GM12891 (cell line): ENCODE measurements around the gene RAB8A.

ENCODE experiments used
- PAX5 ChIP-seq: IDR thresholded peaks from 2 replicates; pipeline ENCODE4 v1.6.1; 2011; ENCODE audit warnings: low read length, moderate library complexity, mild to moderate bottlenecking; ENCODE audit not compliant: insufficient read depth, severe bottlenecking
- POLR2A ChIP-seq: IDR thresholded peaks from 2 replicates; pipeline ENCODE4 v1.6.1; 2011; ENCODE audit warnings: low read depth, low read length, control low read depth
- POLR2AphosphoS5 ChIP-seq: IDR thresholded peaks from 2 replicates; pipeline ENCODE4 v1.6.1; 2011; ENCODE audit warnings: low read depth, low read length, control low read depth
- POU2F2 ChIP-seq: IDR thresholded peaks from 2 replicates; pipeline ENCODE4 v1.6.1; 2011; ENCODE audit warnings: low read depth, mild to moderate bottlenecking, control low read depth, low read length, moderate library complexity
- SPI1 ChIP-seq: IDR thresholded peaks from 2 replicates; pipeline ENCODE4 v1.6.1; 2011; ENCODE audit warnings: low read depth, low read length, control low read depth
- TAF1 ChIP-seq: IDR thresholded peaks from 2 replicates; pipeline ENCODE4 v1.6.1; 2011; ENCODE audit warnings: low read depth, low read length, control low read depth

GRCh38 chr19:16134510-16134909 lies 22.8 kb downstream of the RAB8A start:
- no peak for TF ChIP-seq TAF1
- peak; percentile 10; the same call in 1 of the 2 replicates for TF ChIP-seq POLR2AphosphoS5
- TF ChIP-seq POLR2A, result no peak
- TF ChIP-seq SPI1, result peak; percentile 87
- TF ChIP-seq POU2F2, result peak; percentile 59; the same call in 1 of the 2 replicates
- no peak for TF ChIP-seq PAX5
